Panc1 (cell line): ENCODE data around the gene RASSF8. TPM values are rescaled to one million over a fixed set of nuclear protein-coding genes. Genes with fewer than 3 reads are reported as not detected.

ENCODE experiments used
- ATAC-seq: fragments of 200-7000 bp; cut with Tn5 transposase; 2 replicates; pipeline ENCODE4 v1.9.1; 2020; ENCODE audit warnings: mild to moderate bottlenecking, moderate library complexity
- BruUV-seq: library from RNA; stranded (reverse); fragments of 400-500 nt; replicated peaks from 2 replicates; lab custom pipeline; 2021; lab: Mats Ljungman, UMichigan
- CTCF ChIA-PET: fragments of 300-600 bp; sonication (Branson Sonifier 250); formaldehyde crosslinking; loops from one replicate; lab custom pipeline; 2022; ENCODE audit warnings: antibody characterized with exemption; lab: Charles Lee
- POLR2A ChIA-PET: fragments of 300-600 bp; sonication (Branson Sonifier 250); formaldehyde crosslinking; loops from one replicate; lab custom pipeline; 2022; ENCODE audit warnings: antibody characterized with exemption; lab: Charles Lee
- DNase-seq: peaks from one replicate; pipeline ENCODE4 v3.0.0-alpha.2; 2010; ENCODE audit warnings: low read depth, low spot score
- H3K27ac ChIP-seq: 2 replicates; pipeline ENCODE4 v1.5.1; 2011; ENCODE audit warnings: mild to moderate bottlenecking, low read length, inconsistent platforms
- H3K27me3 ChIP-seq: fragments of 200-500 bp; sonication (Bioruptor generic); 2 replicates; pipeline ENCODE4 v1.6.0; 2014; ENCODE audit warnings: low read length, inconsistent platforms; ENCODE audit not compliant: control insufficient read depth, insufficient read depth
- H3K36me3 ChIP-seq: fragments of 200-500 bp; sonication (Bioruptor generic); 2 replicates; pipeline ENCODE4 v1.5.1; 2014; ENCODE audit warnings: inconsistent platforms, mild to moderate bottlenecking, low read length, moderate library complexity; ENCODE audit not compliant: control insufficient read depth, insufficient read depth
- H3K4me1 ChIP-seq: 2 replicates; pipeline ENCODE4 v1.5.1; 2011; ENCODE audit warnings: inconsistent platforms, mild to moderate bottlenecking, low read length, moderate library complexity; ENCODE audit not compliant: control insufficient read depth, insufficient read depth
- H3K4me3 ChIP-seq, 2 experiments: 2 replicates each; pipeline ENCODE4 v1.5.1; 2011 to 2012; ENCODE audit warnings: low read depth in 2 of 2, low read length in 2 of 2, mild to moderate bottlenecking in 2 of 2, inconsistent platforms in 1 of 2, moderate library complexity in 1 of 2
- H3K9me3 ChIP-seq: fragments of 200-500 bp; sonication (Bioruptor generic); 2 replicates; pipeline ENCODE4 v1.5.1; 2014; ENCODE audit warnings: low read depth, mild to moderate bottlenecking, inconsistent platforms, low read length, moderate library complexity; ENCODE audit not compliant: control insufficient read depth, insufficient read depth
- CTCF ChIP-seq: fragments of 450-650 bp; IDR thresholded peaks from 2 replicates; pipeline ENCODE4 v1.5.1; 2017; ENCODE audit warnings: mild to moderate bottlenecking
- POLR2AphosphoS5 ChIP-seq: IDR thresholded peaks from 2 replicates; pipeline ENCODE4 v1.6.1; 2012; ENCODE audit warnings: mild to moderate bottlenecking, low read depth, low read length, moderate library complexity
- REST ChIP-seq, 2 experiments: IDR thresholded peaks; 2 replicates each; pipeline ENCODE4 v1.6.1; 2011 to 2012; ENCODE audit warnings: low read depth in 2 of 2, control low read depth in 1 of 2, low read length in 1 of 2, mild to moderate bottlenecking in 1 of 2, moderate library complexity in 1 of 2; ENCODE audit not compliant: insufficient read depth in 1 of 2
- SIN3A ChIP-seq: IDR thresholded peaks from 2 replicates; pipeline ENCODE4 v1.6.1; 2012; ENCODE audit warnings: low read depth, mild to moderate bottlenecking, low read length, moderate library complexity, borderline replicate concordance; ENCODE audit not compliant: insufficient read depth
- TCF7L2 ChIP-seq: IDR thresholded peaks from 2 replicates; pipeline ENCODE4 v1.6.1; 2011; ENCODE audit warnings: mild to moderate bottlenecking, low read depth, low read length, inconsistent platforms
- in situ Hi-C: cut with HindIII; loops from 2 replicates; pipeline ENCODE4 v1.10.0; 2016; ENCODE audit warnings: low sequenced_read_pairs, low pct_unique_long_range_greater_than_20kb
- intact Hi-C: fragments of 100-400 bp; cut with micrococcal nuclease; formaldehyde crosslinking; loops from one replicate; pipeline ENCODE4 v1.10.0; 2022; ENCODE audit not compliant: unreplicated experiment
- total RNA-seq: library from RNA; stranded (reverse); gene quantifications from one replicate; pipeline ENCODE4 v1.2.1, GENCODE V29; 2021; ENCODE audit not compliant: unreplicated experiment

The RASSF8 gene
- total RNA-seq, 1 experiment from 2014 or later: 103 TPM

GRCh38 chr12:26106347-26106746, 147.9 kb downstream of the RASSF8 start:
- ATAC-seq: peak; percentile 66
- in situ Hi-C loops: no loop called here
- CTCF ChIA-PET: no interaction called here

GRCh38 chr12:26108915-26109314, 150.4 kb downstream of the RASSF8 start:
- DNase-seq (no peak), ATAC-seq (no peak)
- intact Hi-C loops: no loop called here
- Histone ChIP-seq H3K27ac (peak overlapping the region; percentile 100), H3K4me1 (peaks cover 57% of the 10 kb centered on the region), H3K9me3 (no peaks in the 10 kb centered on the region), H3K4me3 (no peak overlapping the region), H3K36me3 (no peaks in the 10 kb centered on the region), H3K27me3 (no peaks in the 10 kb centered on the region)
- POLR2A ChIA-PET: no interaction called here
- BruUV-seq: no TSS peak
- TF ChIP-seq TCF7L2: no peak
- no peak for TF ChIP-seq CTCF
- no peak for TF ChIP-seq SIN3A
- no peak for TF ChIP-seq POLR2AphosphoS5
- TF ChIP-seq REST (IDR thresholded peaks at IDR 0.05; ENCODE audit: insufficient read depth in 1 of 2, low read depth in 2 of 2, low read length in 1 of 2): no peak
- in situ Hi-C loops: no loop called here
- CTCF ChIA-PET: no interaction called here

More at GRCh38 chr12:26106347-26106746, 147.9 kb downstream of the RASSF8 start:
- no TSS peak for BruUV-seq
- H3K36me3 ChIP-seq: no peaks in the 10 kb centered on the region
- H3K4me1 ChIP-seq: peaks cover 38% of the 10 kb centered on the region
- intact Hi-C loops: no loop called here
- TF ChIP-seq POLR2AphosphoS5 (no peak), TCF7L2 (0 out of 2 replicates have a peak, but pooled peaks have one; percentile 32), CTCF (no peak)
- H3K4me3 ChIP-seq: no peak overlapping the region
- no peaks in the 10 kb centered on the region for H3K27me3 ChIP-seq
- no peak for DNase-seq
- peak overlapping the region; percentile 100 for H3K27ac ChIP-seq
- POLR2A ChIA-PET: interaction anchor here (0.5 kb wide), 1 partner anchor 169 kb away, joined by 13 read pairs; no protein-coding TSS in a partner anchor
- no peaks in the 10 kb centered on the region for H3K9me3 ChIP-seq
